GM12873 (cell line): Measurements from ENCODE around the gene OST4.

Experiments used
- CTCF ChIP-seq: IDR thresholded peaks from 2 replicates; pipeline ENCODE4 v1.5.1; 2012; ENCODE audit warnings: low read depth, mild to moderate bottlenecking, moderate library complexity, low read length, control low read depth; ENCODE audit not compliant: insufficient read depth; ENCODE audit errors: missing control alignments

OST4 gene

GRCh38 chr2:27029051-27029450, 42.4 kb downstream of the OST4 start:
- no peak for TF ChIP-seq CTCF

- TF ChIP-seq CTCF, result no peak
Observed at GRCh38 chr2:27027211-27027651, 44.2 kb downstream of the OST4 start.

- TF ChIP-seq CTCF, result no peak
Observed at GRCh38 chr2:27025861-27026851, 45.3 kb downstream of the OST4 start.

DNA sequence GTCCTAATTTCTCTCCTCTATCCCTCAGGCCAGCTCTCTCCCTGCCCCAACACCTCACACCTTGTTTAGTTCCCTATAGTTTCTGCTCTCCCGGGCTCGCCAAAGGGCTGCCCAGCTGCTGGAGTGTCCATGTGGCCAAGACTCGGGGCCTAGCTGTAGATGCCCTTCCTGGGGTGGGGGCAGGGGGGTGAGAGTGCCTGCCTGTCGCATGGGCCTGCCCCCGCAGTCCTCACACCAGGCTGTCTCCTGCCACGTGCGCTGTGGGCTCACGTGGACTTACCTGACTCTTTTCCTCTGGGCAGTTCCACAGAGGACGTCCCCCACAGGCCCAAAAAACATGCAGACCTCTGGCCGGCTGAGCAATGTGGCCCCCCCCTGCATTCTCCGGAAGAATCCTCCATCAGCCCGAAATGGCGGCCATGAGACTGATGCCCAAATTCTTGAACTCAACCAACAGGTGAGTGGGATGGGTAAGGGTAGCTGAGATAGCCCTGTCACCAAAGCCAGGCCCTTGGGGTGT, 46.1 kb downstream of the OST4 start:
- TF ChIP-seq CTCF, result no peak

DNA sequence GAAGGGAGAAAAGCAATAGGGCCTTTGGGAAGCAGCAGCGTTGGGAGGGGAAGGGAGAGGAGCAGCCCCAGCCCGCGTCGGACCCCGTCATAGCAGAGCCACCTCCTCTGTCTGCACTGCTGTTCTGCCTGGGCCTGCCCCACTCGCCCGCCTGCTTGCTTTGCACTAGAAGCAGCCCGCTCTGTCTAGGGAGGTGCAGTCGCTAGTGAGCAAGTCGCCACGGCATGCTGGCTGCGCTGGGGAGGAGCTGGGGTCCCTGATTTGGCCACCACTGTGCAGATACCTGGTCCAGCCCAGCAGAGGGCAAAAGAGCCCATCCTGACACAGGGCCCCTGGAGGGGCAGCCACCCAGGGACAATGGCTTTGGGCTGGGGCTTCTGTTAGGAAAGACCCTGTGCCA, 46.6 kb downstream of the OST4 start:
- peak; percentile 12 for TF ChIP-seq CTCF

- no peak for TF ChIP-seq CTCF
Observed at GRCh38 chr2:27024188-27024587, 47.3 kb downstream of the OST4 start.

- no peak for TF ChIP-seq CTCF
Observed at GRCh38 chr2:27023740-27024139, 47.7 kb downstream of the OST4 start.
